Measurements from ENCODE around the gene MORF4L2.
A peak's percentile ranks its signal among the peaks of the same experiment; 100 is the strongest.

Gene MORF4L2, protein sequence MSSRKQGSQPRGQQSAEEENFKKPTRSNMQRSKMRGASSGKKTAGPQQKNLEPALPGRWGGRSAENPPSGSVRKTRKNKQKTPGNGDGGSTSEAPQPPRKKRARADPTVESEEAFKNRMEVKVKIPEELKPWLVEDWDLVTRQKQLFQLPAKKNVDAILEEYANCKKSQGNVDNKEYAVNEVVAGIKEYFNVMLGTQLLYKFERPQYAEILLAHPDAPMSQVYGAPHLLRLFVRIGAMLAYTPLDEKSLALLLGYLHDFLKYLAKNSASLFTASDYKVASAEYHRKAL

DNA sequence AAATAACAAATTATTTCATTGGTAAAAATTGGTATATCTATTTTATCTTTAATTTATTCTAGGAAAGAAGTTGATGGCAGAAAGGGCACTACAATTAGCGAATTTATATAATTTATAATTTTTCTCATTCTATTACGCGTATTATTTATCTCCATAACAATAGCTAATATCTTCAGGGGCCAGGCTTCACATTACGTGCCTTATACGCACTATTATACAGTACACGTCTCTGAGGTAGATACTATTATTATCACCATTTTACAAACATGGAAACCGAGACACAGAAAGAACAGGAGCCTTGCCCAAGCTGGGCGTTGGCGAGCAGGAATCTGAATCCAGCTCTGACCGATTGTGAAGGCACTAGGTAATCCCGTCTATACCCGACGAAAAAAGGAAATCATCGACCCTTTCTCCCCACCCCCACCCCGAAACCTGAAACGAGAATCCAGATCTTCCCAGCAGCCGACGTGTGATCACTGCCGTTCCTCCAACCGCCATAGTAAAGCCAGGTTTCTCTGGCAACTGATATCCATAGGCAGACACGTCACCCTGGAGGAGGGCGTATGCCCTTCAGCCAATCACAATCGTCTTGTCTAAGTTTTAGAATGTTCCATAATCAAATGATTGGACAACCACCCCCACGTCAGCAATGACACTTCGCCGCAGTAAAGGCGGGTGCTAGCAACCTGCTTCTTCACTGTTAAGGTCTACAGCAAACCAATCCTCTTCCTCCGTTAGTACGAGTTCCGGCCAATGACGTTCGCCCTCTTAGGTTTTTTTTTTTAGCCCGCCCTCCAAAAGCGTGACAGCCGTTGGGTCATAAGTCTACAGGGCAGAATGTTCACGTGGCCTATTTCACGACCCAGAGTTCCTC lies at the start of gene MORF4L2:
Gene MORF4L2, minus strand, starts transcription at position 501 of the 874 bp plus-strand sequence. CDS start 9,672 bp downstream, outside the sequence.
- DNase-seq: peak; percentile 76

DNA sequence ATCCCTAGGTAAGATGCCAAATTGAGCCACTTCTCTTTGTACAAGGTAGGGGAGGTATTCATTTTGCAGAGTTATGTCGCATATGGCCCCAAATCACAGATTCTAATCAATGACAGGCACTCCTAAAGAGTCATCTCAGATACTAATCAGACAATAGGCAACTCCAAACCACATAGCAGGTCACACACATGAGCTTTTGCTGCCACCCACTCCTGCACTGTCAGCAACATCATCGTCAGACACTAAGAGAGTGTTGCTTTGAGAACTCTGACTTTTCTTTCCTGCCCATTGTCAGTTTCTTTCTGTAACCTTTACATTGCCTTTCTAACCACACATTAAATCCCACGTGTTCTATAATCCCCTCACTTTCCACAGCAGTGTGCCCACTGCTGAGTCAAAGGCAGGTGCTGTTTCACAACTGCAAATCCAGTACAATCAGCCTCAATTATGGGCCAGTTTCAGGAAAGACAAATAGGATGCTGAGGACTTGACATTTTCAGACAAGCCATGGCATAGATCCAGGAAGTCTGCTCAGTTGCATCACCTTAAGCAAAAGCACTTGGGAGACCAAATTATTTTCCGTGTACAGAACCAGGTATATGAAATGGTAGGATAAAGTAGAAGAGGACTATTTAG lies 47.7 kb upstream of the MORF4L2 start:
- DNase-seq: no peak

DNA sequence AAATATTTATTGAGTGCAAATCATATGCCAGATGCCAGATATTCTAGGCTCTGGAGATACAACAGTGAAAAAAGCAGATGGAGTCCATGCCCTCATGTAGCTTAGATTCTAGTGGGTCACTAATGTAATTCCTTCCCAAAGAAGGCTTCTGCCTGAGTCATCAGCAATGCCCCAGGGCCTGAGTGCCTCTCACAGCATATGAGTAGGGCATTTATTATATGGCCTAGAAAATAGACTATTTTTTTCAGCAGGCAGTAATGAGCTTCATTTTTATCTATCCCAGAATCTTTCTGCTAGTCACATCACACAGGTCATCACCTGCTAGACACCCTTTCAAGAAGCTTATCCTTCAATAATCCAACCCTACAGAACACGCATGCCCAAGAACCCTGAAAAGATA lies 46.5 kb upstream of the MORF4L2 start:
- DNase-seq: no peak

DNA sequence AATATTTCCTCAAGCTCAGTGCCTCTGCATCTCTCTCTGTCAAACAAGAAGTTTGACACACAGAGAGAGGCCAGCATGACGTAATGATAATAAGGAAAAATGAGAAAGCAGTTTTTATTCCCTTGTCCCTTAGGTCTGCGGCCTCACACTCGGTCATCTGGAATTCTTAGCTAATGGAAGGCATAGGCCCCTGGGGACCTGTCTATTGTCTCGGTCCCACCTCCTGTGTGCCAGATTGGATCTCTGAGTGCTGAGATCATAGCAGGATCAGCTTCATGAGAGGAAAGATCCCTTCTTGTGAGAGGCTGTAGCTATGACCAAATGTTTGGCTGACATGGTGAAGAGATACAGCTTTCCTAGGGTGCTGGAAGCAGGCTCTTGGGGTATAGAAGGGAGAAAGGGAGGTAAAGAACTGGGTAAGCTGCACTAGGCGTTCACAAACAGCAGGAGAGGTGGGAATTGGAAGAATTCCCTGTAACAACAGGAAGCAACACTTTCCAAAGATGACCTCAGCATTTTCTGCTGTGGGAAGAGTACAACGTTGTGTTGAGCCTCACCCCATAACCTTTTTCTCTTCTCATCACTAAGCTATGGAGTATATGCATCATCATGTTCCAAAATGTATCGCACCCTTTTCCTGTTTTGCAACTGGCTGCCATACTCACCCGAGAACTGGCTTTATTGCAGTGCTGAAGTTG lies 44.4 kb upstream of the MORF4L2 start:
- DNase-seq: no peak

DNA sequence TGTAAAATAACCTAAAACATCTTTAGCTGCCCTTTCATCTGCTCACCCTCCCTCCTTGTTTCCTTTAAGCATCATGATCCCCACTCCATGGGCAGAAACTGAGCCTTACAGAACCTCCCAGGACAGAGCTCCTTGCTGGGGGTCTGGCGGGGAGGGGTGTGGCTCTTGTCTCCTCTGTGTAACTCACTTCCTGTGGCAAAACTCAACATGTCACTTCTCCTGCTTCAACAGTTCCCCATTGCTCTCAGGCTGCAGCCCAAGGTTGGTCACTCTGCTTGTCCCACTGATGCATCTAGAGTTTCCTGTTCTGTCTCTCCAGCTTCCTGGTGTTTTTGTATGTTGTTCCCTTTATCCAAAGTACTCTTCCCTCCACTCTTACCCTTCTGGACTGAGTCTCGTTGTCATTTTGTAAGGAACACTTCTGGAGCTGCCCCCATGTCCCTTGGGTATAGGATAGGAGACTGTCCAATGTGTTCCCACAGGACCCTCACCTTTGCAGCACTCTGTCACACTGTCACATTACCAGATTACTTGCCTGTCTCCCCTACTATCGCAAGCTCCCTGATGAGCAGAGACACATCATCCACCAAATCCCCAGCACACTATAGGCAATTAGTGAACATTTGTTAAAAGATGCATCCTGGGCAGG lies 43.8 kb upstream of the MORF4L2 start:
- no peak for DNase-seq

DNA sequence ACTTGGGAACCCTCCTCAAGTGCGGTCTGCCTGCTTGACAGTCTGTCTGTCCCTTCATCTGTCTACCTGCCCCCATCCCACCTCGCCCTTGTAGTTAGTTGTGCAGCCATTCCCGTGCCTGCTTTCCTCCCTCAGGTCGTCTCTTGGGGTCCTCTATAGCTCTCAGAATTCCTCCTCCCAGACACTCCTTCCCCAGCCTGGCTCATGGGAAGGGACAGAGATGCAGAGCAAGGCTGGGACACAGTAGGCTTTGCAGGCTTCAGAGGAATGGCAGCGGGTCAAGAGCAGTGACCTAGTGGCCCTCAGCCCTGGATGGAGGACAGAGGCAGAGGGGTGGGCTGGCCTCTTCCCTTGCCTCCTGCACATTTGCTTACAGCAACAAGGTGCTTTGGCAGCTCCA lies 42.5 kb upstream of the MORF4L2 start:
- no peak for DNase-seq

DNA sequence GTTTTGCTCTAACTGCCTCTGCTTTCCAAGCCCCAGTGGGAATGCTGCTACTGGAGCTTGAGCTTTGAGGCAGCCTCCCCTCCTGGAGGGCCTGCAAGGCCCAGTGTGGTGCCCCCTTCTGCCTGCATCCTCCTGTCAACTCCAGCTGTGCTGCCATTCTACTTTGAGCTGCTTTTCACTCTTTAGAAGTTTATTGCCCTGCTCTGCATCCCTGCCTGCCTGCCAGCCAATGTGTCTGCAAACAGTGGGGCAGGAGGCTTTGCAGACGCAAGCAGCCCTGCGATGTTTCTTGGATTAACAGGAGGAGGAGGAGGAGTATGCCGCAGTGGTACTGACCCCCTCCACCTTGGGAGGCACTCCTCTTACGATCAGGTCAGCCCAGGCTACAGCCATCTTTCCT lies 40.6 kb upstream of the MORF4L2 start:
- DNase-seq: no peak

DNA sequence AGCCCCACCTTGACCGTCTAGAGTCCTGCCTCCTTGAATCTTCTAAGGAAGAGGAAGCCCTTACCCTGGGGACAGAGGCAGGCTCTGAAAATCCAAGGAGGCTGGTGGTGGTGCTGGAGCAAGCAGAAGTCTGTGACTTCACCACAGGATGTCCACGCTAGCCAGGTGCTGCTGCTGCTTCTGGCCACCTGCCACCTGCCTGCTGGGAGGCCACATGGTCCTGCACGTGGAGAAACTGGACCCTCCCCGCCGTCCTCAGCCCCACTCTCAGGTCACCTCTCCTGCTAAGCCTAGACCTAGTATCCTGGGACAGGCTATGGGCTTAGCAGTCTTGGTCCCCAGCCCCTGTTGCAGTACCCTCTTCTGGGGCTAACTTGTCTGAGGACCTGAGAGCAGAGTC lies 40.0 kb upstream of the MORF4L2 start:
- DNase-seq: no peak

DNA sequence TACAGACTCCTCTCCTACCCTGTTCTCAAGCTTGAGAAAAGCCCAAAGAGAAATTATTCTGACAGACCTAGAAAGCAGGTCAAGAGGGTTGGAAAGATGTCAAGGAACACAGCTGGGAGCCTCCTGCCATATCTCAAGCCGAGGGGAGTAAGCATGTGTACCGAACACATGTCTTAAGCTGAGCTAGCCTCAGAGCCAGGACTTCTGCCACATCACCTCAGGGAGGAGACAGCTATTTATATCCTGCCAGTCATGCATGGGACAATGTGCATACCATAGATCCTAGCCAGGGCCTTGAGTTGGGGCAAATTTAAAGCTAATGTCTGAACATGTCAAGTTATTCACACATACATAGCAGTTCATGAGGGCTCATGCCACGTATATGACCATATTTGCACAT lies 36.0 kb upstream of the MORF4L2 start:
- no peak for DNase-seq

DNA sequence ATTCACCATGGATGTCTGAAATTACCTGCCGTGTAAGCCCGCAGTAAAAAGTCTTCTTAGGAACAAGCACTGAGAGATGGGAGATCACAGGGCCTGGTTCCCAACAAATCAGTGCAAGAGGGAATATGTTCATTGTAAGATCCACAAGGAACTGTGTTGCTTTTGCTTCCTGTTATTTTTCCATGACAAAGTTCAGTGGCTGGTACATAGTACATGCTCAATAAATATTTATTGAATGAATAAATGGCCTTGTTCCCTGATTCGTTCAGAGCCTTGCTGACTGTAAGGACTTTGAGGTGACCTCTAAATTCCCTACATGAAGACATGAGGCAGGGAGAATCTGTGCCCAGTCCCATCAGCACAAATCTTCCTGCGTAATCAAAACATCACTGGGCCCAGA lies 31.6 kb upstream of the MORF4L2 start:
- no peak for DNase-seq

DNA sequence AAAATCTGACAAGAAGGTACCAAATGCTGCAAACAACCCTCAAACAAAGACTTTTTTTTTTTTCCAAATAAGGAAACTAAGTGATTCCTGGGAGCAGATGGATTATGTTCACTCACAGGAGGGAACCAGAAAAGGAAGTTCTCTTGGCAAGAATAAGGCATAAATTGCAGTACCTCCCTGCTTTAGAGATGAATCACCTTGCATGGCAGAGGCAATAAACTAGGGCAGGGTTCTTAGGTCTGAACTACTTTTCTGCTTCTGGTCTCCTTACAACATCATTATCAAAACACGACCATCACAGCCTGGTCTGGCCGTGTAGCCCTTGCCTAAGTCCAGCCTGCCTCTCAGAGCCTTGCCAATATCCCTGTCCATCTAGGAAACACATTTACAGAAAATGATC lies 30.5 kb upstream of the MORF4L2 start:
- DNase-seq: no peak

DNA sequence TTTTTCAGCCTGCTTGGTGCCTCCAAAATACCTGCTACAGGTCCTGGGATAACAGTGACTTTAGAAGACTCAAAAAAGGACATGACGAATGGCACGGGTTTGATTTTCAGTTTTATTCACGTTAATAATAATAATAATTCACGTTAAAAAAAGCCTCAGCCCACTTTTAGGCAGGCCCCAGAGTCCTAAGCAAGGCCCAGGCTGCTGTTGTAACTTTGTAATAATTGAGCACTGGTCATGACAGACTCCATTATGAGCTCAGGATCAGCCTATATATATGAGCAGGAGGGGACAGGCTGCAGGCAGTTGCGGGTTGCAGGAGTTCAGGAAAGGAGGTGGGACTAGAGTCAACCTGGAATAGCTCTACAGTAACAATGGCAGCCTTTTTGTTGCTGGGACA lies 24.1 kb upstream of the MORF4L2 start, which contains the start of gene TMEM31:
Gene TMEM31, plus strand, starts transcription at position 301 of the 400 bp plus-strand sequence. CDS start 1,350 bp downstream, outside the sequence.
- no peak for DNase-seq

DNA sequence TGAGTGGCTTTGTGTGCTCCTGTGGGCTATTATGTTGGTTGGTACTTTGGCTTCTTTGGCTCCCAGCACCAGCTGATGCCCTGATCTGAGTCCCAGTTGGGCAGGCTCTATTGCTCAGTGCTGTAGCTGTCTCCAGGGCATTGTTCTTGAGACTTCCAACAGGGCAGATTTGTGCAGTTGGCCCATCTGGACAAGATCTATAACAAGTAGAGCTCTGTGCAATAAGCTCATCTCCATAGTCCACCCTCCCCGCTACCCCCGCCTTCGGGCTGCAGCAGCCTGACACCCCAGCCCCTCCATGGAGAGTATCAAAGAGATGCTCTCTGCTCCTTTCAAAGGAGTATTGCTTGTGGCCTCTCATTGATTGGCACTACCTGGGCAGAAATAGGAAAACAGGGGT lies 18.4 kb upstream of the MORF4L2 start:
- no peak for DNase-seq

DNA sequence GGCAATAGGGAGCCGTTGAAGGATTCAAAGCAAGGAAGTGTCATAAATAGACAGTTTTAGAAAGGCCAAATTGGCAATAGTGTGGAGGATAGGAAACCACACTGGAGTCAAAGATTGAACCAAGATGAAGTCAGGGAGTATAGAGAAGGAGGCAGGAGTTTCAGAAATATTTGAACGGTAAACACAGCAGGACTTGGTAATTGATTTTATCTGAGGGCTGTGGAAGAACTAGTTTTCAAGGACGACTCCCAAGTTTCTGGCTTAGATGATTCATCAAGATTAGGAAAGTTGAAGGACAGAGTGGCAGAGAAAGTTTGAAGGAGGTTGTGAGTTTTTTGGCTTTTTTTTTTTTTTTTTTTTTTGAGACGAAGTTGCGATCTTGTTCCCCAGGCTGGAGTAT lies 12.7 kb upstream of the MORF4L2 start:
- DNase-seq: no peak

DNA sequence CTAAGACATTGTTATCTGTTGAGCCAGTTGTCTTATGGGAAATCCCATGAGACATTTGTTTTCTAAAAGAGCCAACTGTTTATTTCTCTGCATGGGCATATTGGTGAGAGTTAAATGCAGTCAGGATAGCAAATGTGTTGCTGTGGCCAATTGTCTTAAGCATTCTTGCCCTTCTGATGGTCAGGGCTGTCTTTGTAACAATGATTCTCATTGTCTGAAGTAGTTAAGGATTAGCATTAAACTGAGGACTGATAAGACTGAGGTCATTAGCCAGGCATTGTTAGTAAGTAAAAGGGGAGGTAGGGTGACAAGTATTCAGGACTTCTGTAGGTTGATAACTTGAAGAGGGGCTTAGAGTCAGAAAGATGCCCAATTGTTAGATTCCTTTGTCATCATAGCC lies 11.2 kb upstream of the MORF4L2 start:
- DNase-seq: no peak

DNA sequence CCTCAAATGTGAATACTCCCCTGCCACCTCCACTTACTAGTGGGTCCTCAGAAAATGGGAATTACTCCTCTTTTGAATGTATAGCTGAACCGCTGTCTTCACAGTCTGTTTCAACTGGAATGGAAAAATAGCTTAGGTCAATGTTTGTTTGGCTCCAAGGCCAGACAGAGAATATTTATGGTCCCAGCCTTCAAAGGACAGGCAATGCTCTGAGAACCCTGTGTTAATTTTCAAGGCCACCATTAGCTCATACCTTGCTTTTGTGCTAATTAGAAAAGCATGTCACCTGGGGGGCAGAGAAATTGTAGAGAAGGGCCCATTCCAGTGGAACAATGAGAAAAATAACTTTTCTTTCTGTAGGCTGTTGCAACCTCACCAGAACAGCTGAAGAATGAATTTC lies 4.6 kb upstream of the MORF4L2 start:
- DNase-seq: no peak

DNA sequence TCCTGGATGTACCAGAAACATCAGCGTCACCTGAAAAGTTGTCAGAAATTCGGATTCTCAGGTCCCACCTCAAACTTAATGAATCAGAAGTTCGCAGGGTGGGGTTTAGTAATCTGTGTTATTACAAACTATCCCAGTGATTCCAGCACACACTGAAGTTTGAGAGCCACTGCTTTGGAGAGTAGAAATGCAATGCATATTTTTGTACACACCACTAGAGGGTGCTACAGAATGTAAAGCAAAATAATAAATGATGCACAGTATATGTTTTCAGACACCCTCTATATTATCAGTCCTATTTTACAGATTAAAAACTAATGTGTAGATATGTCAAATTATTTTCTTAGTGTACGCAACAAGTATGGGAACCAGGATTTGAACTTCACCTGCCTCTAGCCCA lies 2.4 kb upstream of the MORF4L2 start:
- DNase-seq: no peak

DNA sequence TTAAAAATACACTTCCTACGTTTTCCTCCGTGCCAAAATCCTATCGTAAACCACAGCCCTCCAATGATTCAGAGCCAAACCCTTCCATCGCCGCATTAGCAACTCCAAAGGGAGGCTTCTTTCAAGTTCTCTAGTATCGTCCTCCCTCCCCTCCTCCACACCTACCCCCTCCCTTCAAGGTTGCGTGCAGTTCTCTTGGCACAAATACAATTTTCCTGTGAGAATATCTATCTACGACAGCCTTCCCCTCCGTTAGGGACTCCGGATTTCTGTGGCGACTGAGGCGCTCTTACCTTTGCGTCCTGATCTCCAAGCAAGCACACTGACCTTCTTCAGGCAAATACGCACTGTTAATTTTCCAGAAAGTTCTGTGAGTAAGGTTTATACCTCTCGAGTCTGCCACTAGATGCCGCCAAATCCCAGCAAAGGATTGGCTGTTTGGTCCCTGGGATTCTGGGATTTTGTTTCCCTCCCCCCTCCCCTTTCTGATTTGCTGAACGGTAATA lies 1.2 kb upstream of the MORF4L2 start:
- DNase-seq: peak; percentile 38

DNA sequence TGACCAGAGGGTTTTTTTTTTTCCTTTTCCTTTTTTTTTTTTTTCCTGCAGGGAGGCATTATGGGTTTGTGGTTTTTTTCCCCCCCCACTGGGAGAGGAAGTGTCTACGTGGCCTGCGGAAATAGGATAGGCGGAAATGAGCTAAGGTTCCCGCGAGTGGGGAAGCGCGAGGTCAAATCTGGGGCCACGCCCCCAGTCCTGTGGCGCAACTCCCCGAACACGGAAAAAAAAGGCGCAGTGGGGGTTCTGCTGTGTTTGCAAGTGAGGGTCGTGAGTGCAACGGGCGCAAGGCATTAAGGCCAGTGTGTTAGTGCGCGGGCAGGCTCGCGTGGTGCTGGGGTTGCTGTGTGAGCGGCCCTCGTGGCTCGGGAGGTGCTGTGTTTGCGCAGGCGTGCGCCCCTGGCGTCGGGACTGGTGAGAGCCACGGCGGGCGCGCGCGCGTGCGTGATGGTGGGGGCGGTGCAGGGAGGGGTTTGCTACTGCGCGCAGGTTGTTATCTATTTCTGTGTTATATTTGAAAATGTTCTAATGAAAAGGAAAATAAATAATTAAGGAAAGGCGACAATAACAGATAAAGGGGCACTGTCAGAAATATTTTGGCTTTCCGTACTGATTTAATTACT lies 685 bp upstream of the MORF4L2 start:
- DNase-seq: peak; percentile 87

DNA sequence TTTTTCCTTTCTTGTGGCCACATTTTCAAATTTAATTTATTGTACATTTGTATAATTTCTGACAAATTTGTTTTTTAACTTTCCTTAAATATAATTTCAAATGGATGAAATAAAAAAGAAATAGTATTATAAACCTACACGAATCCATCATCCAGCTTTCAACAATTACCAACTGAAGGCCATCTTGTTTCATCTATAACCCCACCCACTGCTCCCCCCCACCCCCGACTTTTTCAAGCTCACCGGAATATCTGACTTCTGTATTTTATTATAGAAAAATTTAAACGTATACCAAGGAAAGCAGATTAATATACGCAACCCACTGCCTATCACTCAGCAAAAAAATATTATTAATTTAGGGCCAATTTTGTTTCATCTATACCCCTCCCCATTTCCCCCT lies 1.1 kb downstream of the MORF4L2 start:
- DNase-seq: no peak

DNA sequence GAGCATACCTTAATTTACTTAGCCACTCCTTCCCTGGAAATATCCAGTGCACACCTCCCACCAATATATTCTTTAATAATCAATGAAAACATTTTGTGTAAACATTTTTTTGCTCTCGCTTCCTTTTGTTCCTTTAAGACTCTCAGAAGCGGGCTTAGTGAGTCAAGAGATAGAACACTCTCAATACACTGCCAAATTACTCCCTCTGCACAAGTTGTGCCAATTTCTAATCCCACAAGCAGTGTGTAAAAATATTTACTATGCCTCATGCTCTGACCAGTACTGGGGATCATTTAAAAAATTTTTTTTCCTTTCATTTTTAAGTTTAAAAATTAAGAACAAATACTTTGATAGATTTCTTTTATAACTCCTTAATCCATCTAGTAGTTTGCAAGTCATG lies 5.1 kb downstream of the MORF4L2 start:
- no peak for DNase-seq

Data from stimulated activated CD4-positive, alpha-beta T cell treated with anti-CD3 and anti-CD28 coated beads, Interleukin-4, amount 100 ng/mL, for 1 hour (primary cell).